RWPE2 (cell line): ENCODE measurements around the gene OR6K2.

Source experiments
- ATAC-seq: fragments of 200-7000 bp; cut with Tn5 transposase; 3 replicates; pipeline ENCODE4 v1.9.1; 2021; ENCODE audit warnings: low read depth
- DNase-seq: peaks from one replicate; pipeline ENCODE4 v3.0.0-alpha.2; 2020; ENCODE audit warnings: low spot score
- H3K27ac ChIP-seq: fragments of 450-650 bp; 2 replicates; pipeline ENCODE4 v1.5.1; 2017; ENCODE audit warnings: mild to moderate bottlenecking; ENCODE audit not compliant: poor library complexity, severe bottlenecking
- H3K27me3 ChIP-seq: fragments of 250-450 bp; sonication (Bioruptor Pico); 2 replicates; pipeline ENCODE4 v1.5.1; 2021; ENCODE audit warnings: mild to moderate bottlenecking, moderate library complexity; ENCODE audit not compliant: insufficient read depth, poor library complexity, severe bottlenecking
- H3K36me3 ChIP-seq: fragments of 250-450 bp; sonication (Bioruptor Pico); 2 replicates; pipeline ENCODE4 v1.5.1; 2020; ENCODE audit warnings: low read depth, mild to moderate bottlenecking, moderate library complexity
- H3K4me1 ChIP-seq: fragments of 250-450 bp; sonication (Bioruptor Pico); 2 replicates; pipeline ENCODE4 v1.5.1; 2021; ENCODE audit warnings: mild to moderate bottlenecking, moderate library complexity; ENCODE audit not compliant: insufficient read depth, poor library complexity, severe bottlenecking
- H3K4me3 ChIP-seq: fragments of 250-450 bp; sonication (Bioruptor Pico); 2 replicates; pipeline ENCODE4 v1.5.1; 2021; ENCODE audit warnings: mild to moderate bottlenecking, moderate library complexity; ENCODE audit not compliant: severe bottlenecking
- H3K9me3 ChIP-seq: fragments of 250-450 bp; sonication (Bioruptor Pico); 2 replicates; pipeline ENCODE4 v1.5.1; 2021; ENCODE audit warnings: mild to moderate bottlenecking, moderate library complexity; ENCODE audit not compliant: severe bottlenecking
- CTCF ChIP-seq: fragments of 450-650 bp; IDR thresholded peaks from one replicate; pipeline ENCODE4 v1.5.1; 2017; ENCODE audit warnings: mild to moderate bottlenecking, moderate library complexity; ENCODE audit not compliant: poor library complexity, severe bottlenecking

OR6K2 gene

GRCh38 chr1:158652721-158653334 is 47.6 kb downstream of the OR6K2 start:
- Histone ChIP-seq H3K27ac (no peak overlapping the region), H3K4me3 (no peak overlapping the region)
- no peak for DNase-seq

More at GRCh38 chr1:158652721-158653334, 47.6 kb downstream of the OR6K2 start:
- Histone ChIP-seq H3K4me1 (no peaks in the 10 kb centered on the region), H3K36me3 (no peaks in the 10 kb centered on the region), H3K9me3 (no peaks in the 10 kb centered on the region), H3K27me3 (peaks cover 5% of the 10 kb centered on the region)
- ATAC-seq: no peak
- no peak for TF ChIP-seq CTCF
